Bone marrow (tissue), 2 donors: ENCODE data around the gene PIP5KL1.
A peak's percentile ranks its signal among the peaks of the same experiment; 100 is the strongest.

ENCODE experiments used
- DNase-seq, 2 donors: peaks; one replicate each; lab custom pipeline; 2025; lab: John Stamatoyannopoulos, UW

The PIP5KL1 gene

GRCh38 chr9:127968700-127969383 is 38.3 kb upstream of the PIP5KL1 start:
- no peak for DNase-seq

DNA sequence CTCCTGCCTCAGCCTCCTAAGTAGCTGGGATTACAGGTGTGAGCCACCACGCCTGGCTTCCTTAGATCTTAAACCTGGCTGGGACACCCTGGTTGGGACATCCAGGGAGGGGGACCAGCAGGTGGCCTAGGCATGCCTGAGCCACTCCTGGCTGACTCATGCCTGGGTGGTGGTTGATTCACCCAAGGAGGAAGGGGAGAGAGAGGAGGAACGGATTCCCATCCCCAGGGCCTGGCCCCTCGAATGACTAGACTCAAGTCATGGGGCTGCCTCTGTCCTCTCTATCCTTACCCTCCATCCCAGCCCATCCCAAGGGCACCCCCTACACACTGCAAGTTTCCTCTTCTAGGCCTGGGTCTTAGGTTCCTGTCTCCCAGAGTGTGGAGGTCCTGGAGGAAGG is 37.5 kb upstream of the PIP5KL1 start:
- peak in 1 of 2 donors; percentile 9 for DNase-seq

GRCh38 chr9:127967151-127967809 is 36.7 kb upstream of the PIP5KL1 start:
- no peak for DNase-seq

GRCh38 chr9:127966416-127967150 is 36.0 kb upstream of the PIP5KL1 start:
- no peak for DNase-seq

DNA sequence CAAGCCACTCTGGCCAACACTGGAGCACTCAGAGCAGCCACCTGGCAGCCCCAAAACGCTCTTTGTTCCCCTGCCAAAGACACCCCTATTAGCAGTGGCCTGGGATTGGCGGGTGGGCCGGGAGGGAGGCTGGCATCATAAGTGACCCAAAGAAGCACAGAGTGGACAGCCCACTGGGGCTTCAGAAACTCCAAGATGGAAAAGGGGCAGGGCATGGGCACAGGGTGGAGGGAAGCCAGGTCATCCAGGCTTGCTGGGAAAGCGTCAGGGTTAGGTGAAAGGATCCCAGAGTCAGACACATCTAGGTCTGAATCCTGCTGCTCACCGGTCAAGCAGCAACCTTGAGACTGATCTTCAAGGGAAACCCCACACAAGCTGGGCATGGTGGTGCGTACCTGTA is 35.4 kb upstream of the PIP5KL1 start:
- DNase-seq: no peak

DNA sequence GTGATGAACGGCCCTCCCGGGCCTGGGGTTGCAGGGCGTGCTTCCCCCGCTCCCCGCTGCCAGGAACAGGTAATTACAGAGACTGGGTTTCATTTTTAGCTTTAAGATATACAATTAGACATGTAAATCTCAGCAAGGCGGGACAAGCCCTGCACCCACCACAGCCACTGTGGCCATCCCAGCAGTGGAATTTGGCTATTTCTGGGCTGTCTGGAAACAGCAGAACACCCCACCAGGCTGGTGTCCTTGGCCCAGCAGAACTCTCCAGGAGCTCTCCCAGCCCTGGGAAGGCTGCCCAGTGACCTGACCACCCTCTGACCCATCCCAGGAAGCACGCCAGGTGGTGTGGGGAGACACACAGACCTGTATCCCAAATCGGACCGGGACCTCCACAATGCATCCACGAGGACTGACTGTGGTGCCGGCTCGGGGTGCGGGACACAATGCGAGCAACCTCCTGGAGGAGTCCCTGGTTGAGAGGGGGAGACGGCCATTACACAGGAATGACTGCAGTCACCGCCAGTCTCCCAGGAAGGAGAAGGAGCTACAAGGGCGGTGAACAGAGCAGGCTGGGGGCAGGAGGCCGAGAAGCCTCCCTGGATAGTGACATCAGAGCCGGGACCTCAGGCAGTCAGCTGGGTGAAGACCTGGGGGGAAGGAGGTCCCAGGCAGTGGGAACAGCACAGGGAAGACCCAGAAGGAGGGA is 32.9 kb upstream of the PIP5KL1 start:
- DNase-seq: no peak

DNA sequence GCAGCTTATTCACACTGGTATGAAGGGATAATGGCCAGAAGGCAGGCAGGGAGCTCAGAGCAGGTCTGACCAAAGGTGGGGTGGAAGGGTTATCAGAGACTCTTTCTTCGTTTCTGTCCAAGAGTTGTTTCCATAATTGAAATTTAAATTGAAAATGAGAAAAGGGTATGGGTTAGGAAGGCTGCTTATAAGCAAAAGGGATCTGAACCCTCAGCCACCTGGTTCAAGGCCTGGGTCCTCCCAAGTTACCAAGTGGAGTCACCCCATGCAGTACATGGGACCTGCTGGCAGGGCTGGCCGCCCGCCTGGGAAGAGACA is 32.4 kb upstream of the PIP5KL1 start:
- DNase-seq: no peak

DNA sequence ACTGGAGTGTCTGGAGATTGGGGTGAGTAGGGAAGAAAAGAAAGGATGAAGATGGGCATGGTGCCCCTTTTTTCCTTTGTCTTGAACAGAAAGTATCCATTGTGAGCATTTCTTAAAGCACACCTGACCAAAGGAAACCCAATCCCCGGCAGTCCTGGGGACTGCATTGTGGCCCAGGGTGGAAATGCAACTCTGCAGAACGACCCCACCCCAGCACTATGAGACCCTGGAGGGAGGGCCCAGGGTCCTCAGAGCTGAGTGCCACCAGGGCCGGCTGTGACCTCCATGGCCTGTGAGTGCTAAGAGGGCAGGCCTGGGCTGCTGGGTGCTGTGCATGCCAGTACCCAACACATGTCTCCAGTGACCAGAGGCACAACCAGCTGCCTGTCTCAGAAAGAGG is 31.7 kb upstream of the PIP5KL1 start:
- DNase-seq: no peak

DNA sequence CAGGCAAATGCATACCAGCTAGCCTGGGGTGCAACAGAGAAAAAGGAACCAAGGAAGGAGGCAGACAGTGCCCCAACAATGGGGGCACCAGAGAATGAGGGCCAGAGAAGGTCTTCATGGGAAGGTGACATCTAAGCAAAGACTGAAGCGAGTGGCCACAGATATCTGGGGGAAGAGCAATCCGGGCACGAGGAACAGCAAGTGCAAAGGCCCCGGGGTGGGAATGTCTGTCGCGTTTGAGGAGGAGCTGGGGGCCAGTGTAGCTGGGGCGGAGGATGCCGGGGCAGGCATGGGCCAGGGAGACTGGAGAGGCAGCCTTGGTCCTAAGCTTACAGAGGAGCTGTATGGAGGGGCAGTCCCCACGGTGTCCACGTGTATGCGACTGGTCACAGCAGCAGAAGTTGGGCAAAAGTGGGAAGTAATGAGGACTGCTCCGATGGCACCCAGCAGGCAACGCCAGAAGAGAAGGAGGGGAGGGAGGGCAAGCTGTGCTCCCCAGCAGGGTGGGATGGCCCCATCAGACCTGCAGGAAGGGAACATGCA is 31.1 kb upstream of the PIP5KL1 start:
- no peak for DNase-seq

GRCh38 chr9:127961155-127961490 is 30.5 kb upstream of the PIP5KL1 start:
- DNase-seq: no peak

GRCh38 chr9:127960410-127961154 is 30.0 kb upstream of the PIP5KL1 start:
- DNase-seq: no peak

DNA sequence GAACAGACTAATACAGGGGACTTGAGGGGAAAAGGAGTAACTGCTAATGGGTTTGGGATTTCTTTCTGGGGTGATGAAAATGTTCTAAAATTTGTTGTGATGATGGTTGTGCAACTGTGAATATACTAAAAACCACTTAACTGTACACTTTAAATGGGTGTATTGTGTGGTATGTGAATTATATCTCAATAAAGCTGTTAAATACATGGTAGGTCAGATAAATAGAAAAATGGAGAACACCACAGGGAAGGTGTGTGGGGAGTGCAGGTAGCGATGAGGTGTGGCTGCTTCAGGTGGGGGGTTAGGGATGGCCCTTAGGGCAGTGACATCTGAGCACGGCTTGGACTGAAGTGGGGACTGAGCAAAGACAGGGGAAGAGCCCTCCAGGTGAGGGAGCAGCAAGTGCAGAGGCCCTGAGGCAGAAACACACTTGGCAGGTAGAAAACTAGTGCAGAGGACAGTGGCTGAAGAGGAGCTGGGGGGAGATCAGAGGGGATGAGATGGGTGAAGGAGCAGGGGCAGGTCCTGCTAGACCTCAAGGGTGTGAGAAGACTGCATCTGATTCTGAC is 29.3 kb upstream of the PIP5KL1 start:
- DNase-seq: no peak

- DNase-seq: no peak
These were observed 28.8 kb upstream of the PIP5KL1 start for GRCh38 chr9:127959398-127959797.

DNA sequence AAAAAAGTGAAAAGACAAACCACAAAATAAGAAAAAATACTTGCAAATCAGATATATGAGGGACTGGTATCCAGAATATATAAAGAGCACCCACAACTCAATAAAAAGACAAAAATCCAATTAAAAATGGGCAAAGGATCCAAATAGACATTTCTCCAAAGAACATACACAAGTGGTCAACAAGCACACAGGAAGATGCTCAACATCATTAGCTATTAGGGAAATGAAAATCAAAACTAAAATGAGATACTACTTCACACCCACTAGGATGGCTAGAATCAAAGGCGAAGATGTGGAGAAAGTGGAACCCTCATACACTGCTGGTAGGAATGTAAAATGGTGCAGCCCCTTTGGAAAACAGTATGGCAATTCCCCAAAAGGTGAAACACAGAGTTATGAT is 28.2 kb upstream of the PIP5KL1 start:
- no peak for DNase-seq

GRCh38 chr9:127955294-127956015 is 24.9 kb upstream of the PIP5KL1 start:
- DNase-seq: peak in 1 of 2 donors; percentile 27

- DNase-seq: no peak
These were observed 24.3 kb upstream of the PIP5KL1 start for GRCh38 chr9:127954831-127955293.

DNA sequence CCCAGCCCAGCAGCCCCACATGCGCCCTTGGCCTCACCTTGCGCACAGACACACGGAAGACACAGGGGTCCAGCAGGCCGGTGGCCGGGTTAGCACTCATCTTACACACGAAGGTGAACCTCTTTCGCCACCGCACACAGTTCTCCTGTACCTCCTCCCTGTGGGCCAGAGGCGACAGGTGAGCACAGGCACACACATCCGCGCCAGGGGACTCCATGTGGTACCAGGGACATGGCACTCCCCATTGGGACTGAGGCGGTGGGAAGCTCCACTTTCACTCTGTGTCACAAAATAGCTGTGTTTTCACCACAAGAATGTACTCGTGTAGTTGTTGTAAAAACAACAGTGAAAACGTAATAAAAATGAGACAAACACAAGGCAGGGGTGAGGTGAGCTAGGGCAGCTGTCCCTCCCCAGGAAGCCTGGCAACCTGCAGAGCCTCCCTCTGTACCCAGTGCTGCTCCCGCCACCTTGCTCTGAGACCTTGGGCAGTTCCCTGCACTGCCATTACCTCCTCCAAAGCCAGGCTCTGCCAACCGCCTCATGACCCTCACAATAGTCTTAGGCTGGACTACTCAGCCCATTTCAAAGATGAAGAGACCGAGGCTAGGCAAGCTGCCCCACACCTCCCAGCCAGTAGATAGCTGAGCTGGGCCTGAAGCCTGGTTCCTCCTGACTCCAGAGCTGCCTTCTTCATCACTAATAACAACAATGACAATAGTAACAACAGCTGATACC is 23.4 kb upstream of the PIP5KL1 start:
- DNase-seq: no peak

DNA sequence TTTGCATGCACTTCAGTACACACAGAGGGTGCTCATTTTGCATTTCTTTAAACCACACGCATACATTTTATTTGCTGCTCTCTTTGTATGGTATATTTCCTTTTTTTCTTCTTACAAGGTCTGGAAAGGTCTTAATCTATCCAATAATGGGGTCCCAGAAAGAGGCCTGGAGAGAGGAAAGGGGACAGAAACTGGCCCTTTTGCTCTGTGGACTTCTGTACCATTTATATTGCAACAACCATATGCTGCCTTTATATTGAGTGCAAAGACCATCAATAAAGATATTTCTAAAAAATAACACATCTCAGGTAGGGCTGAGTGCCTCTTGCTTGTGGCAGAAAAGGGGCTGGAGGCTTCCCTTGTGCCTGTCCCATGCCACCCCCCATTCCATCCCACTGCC is 22.6 kb upstream of the PIP5KL1 start:
- DNase-seq: no peak

GRCh38 chr9:127950513-127951289 is 20.1 kb upstream of the PIP5KL1 start:
- no peak for DNase-seq
